Esophagus muscularis mucosa (tissue), 2 donors: Measurements from ENCODE around the gene AMPD1.

Experiments used
- POLR2A ChIP-seq: fragments of 450-650 bp; IDR thresholded peaks from one replicate; pipeline ENCODE4 v1.6.1; 2017; ENCODE audit warnings: antibody characterized with exemption, moderate library complexity, mild to moderate bottlenecking, low read depth
- POLR2AphosphoS5 ChIP-seq, 2 donors: sonication (generic); formaldehyde crosslinking; IDR thresholded peaks; one replicate each; pipeline ENCODE4 v1.6.1; 2017; ENCODE audit warnings: antibody characterized with exemption in 2 of 2

- TF ChIP-seq POLR2AphosphoS5 (IDR thresholded peaks at IDR 0.05): no peak
- no peak for TF ChIP-seq POLR2A
Measured at GRCh38 chr1:114703242-114703641, 7.9 kb upstream of the AMPD1 start.
